Ascending aorta (tissue), 2 donors: ENCODE results near the gene POC1A. TPM values are rescaled to one million over a fixed set of nuclear protein-coding genes. Genes with fewer than 3 reads are reported as not detected.

ENCODE experiments used
- DNase-seq, 2 donors: peaks; one replicate each; pipeline ENCODE4 v3.0.0-alpha.2; 2019; ENCODE audit warnings: low spot score in 2 of 2
- H3K27ac ChIP-seq, 2 donors: fragments of 200-600 bp; sonication (generic); one replicate each; pipeline ENCODE4 v1.5.1; 2016 to 2017; ENCODE audit warnings: mild to moderate bottlenecking in 1 of 2
- H3K27me3 ChIP-seq: fragments of 200-600 bp; sonication (generic); one replicate; pipeline ENCODE4 v1.5.1; 2017
- H3K36me3 ChIP-seq, 2 donors: fragments of 200-600 bp; sonication (generic); one replicate each; pipeline ENCODE4 v1.5.1; 2016
- H3K4me1 ChIP-seq, 2 donors: fragments of 200-600 bp; sonication (generic); one replicate each; pipeline ENCODE4 v1.5.1; 2016 to 2017; ENCODE audit warnings: mild to moderate bottlenecking in 1 of 2
- H3K4me3 ChIP-seq, 2 donors: fragments of 200-600 bp; sonication (generic); one replicate each; pipeline ENCODE4 v1.5.1; 2016 to 2017; ENCODE audit warnings: mild to moderate bottlenecking in 1 of 2
- H3K9me3 ChIP-seq, 2 donors: fragments of 200-600 bp; sonication (generic); one replicate each; pipeline ENCODE4 v1.5.1; 2016
- intact Hi-C: fragments of 100-400 bp; cut with DNase I; formaldehyde crosslinking; loops from one replicate; pipeline ENCODE4 v1.15.1; 2023
- total RNA-seq: library from RNA; depleted of rRNA; stranded (reverse); fragments of >200 nt; gene quantifications from one replicate; pipeline ENCODE4 v1.1.0, GENCODE V29; 2016
- TF ChIP-seq, protein P1 (sequence below), 3 experiments: fragments of 200-600 bp in 2 of 3; fragments of 450-650 bp in 1 of 3; sonication (generic) in 2 of 3; IDR thresholded peaks; one replicate each; pipeline ENCODE4 v1.5.1; 2016 to 2019; ENCODE audit warnings: antibody characterized with exemption in 3 of 3, mild to moderate bottlenecking in 1 of 3, moderate library complexity in 1 of 3

Gene POC1A
- total RNA-seq, 1 donor from 2014 or later: not detected

DNA sequence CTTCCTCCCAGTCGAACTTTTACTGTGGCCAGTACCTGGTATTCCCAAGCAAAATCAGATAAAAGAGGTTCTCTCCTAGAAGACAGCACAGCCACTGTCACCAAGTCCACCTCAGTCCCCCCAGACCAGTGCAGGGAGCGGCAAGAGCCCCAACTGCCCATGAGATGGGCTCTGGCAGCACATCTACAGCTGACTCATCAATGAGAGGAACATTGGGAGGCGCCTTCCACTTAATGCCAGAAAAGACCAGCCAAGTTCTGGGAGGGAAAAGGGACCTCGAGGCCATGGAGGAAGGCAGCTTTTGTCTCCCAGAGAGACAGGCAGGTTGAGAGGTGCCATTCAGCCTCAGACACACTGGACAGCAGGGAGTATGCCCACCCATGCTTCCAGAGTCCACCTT is 28.2 kb downstream of the POC1A start:
- H3K27ac ChIP-seq: no peak overlapping the region
- intact Hi-C loops: no loop called here
- DNase-seq: no peak
- no peaks in the 10 kb centered on the region for H3K27me3 ChIP-seq
- no peaks in the 10 kb centered on the region for H3K36me3 ChIP-seq
- no peaks in the 10 kb centered on the region for H3K9me3 ChIP-seq
- peaks cover 0 to 6% of the 10 kb centered on the region in 2 donors for H3K4me1 ChIP-seq
- TF ChIP-seq, protein P1, sequence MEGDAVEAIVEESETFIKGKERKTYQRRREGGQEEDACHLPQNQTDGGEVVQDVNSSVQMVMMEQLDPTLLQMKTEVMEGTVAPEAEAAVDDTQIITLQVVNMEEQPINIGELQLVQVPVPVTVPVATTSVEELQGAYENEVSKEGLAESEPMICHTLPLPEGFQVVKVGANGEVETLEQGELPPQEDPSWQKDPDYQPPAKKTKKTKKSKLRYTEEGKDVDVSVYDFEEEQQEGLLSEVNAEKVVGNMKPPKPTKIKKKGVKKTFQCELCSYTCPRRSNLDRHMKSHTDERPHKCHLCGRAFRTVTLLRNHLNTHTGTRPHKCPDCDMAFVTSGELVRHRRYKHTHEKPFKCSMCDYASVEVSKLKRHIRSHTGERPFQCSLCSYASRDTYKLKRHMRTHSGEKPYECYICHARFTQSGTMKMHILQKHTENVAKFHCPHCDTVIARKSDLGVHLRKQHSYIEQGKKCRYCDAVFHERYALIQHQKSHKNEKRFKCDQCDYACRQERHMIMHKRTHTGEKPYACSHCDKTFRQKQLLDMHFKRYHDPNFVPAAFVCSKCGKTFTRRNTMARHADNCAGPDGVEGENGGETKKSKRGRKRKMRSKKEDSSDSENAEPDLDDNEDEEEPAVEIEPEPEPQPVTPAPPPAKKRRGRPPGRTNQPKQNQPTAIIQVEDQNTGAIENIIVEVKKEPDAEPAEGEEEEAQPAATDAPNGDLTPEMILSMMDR (IDR thresholded peaks at IDR 0.05): no peak
- H3K4me3 ChIP-seq: no peak overlapping the region

DNA sequence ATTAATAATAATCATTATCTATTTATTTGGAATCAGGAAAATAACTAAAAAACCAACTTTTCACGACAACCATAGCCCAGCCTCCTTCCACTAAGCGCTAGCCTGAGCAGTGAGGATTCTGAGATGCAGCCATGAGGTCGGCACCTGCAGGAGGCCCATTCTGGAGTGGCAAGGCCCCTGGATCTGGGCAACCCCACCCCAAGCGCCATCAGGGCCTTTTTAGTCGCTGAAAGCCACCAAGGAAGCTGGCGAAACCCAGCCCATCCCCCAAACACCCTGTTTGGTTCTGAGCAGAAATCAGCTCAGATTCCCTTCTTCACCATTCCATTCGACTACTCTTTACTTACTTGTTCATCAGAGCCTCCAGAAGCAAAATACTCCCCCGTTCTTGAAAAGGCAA is 29.5 kb downstream of the POC1A start:
- H3K4me3 ChIP-seq: no peak overlapping the region
- DNase-seq: no peak
- H3K4me1 ChIP-seq: peaks cover 0 to 6% of the 10 kb centered on the region in 2 donors
- intact Hi-C loops: loop anchor here (5.0 kb wide), 1 partner anchor 52 kb away; no protein-coding TSS in a partner anchor
- H3K9me3 ChIP-seq: no peaks in the 10 kb centered on the region
- no peak overlapping the region for H3K27ac ChIP-seq
- H3K27me3 ChIP-seq: no peaks in the 10 kb centered on the region
- H3K36me3 ChIP-seq: no peaks in the 10 kb centered on the region
- TF ChIP-seq, protein P1 (IDR thresholded peaks at IDR 0.05): no peak

DNA sequence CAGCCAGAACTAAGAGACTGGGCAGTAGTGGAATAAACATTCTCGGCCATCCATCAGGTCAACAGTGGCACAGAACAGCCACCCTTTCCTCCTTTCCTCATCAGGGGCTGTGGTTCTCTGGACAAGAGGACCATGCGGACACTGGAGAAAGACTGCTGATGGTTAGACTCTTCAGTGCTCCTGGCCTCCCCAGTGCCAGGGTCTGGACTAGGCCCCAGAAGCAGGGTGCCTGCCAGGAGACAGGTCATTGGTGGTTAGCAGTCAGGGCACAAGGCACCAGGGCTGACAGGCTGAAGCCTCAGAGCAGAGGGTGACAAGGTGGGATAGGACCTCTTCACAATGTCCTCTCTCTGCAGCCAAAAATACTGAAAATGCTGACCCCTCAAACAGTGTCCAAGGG is 30.1 kb downstream of the POC1A start:
- intact Hi-C loops: loop anchor here (5.0 kb wide), 1 partner anchor 52 kb away; no protein-coding TSS in a partner anchor
- H3K4me1 ChIP-seq: peaks cover 0 to 6% of the 10 kb centered on the region in 2 donors
- no peaks in the 10 kb centered on the region for H3K36me3 ChIP-seq
- no peaks in the 10 kb centered on the region for H3K9me3 ChIP-seq
- no peak overlapping the region for H3K4me3 ChIP-seq
- TF ChIP-seq, protein P1 (IDR thresholded peaks at IDR 0.05): no peak
- no peak overlapping the region for H3K27ac ChIP-seq
- no peaks in the 10 kb centered on the region for H3K27me3 ChIP-seq
- DNase-seq: no peak

DNA sequence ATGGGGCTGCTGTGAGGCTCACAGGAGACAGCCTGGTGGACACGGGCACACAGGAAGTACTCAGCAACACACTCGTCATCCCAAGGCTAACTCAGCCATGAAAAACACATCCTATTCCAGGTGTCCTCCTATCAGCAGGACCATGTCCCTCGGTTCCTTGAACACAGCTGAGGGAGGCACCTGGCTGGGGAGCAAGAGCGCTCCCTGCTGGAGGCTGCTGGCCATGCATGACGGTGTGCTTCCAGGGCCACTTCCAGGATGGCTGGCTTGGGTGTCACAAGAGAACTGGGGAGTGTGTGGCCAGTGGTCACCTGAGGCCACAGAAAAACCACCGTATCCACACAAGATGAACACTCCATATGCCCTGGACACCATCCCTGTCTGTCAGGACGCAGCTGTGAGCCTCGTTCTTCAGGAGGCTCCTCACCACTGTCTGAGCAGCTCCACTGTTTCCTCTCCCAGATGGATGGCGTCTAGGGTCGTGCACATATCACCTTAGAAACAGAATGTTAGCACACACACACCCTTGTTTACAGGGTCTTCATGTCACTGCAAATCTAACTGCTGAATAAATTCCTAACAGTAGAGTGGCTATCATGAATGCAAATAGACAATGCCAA is 31.0 kb downstream of the POC1A start:
- Histone ChIP-seq H3K4me1 (peaks cover 0 to 6% of the 10 kb centered on the region in 2 donors), H3K27me3 (no peaks in the 10 kb centered on the region), H3K9me3 (no peaks in the 10 kb centered on the region), H3K4me3 (no peak overlapping the region), H3K27ac (no peak overlapping the region), H3K36me3 (no peaks in the 10 kb centered on the region)
- TF ChIP-seq, protein P1 (IDR thresholded peaks at IDR 0.05): peak; percentile 90 to 98 (median 97)
- peak in 1 of 2 donors; percentile 89 for DNase-seq
- intact Hi-C loops: loop anchor here (1.0 to 5.0 kb wide), 4 partner anchors 32 to 122 kb away; no protein-coding TSS in a partner anchor

DNA sequence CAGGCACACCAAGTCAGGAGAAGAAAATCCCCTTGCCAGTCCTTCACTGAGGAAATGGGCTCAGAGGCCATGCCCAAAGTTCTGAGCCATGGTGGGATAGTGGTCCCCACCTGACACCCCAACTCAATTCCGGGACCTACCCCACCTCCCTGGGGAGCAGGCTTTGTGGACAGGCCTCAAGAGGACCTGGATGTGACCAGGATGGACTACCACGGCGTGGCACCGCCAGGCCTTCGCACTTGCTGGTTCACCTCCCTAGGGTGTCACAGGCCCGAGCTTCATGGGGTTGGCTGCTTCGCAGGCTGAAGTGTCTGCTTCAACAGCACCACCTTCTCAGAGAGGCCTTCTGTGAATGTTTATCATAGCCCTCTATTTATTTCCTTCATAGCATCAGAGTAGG is 31.7 kb downstream of the POC1A start:
- no peak for DNase-seq
- no peaks in the 10 kb centered on the region for H3K27me3 ChIP-seq
- peaks cover 0 to 6% of the 10 kb centered on the region in 2 donors for H3K4me1 ChIP-seq
- intact Hi-C loops: loop anchor here (2.0 to 5.0 kb wide), 2 partner anchors 32 to 50 kb away; no protein-coding TSS in a partner anchor
- H3K9me3 ChIP-seq: no peaks in the 10 kb centered on the region
- TF ChIP-seq, protein P1 (IDR thresholded peaks at IDR 0.05): no peak
- H3K36me3 ChIP-seq: no peaks in the 10 kb centered on the region
- H3K4me3 ChIP-seq: no peak overlapping the region
- H3K27ac ChIP-seq: peak overlapping the region in 1 of 2 donors; percentile 69
